ENCODE measurements around the gene FRAT2. TPM values are rescaled to one million over a fixed set of nuclear protein-coding genes. Genes with fewer than 3 reads are reported as not detected.

The FRAT2 gene
- total RNA-seq, 2 experiments from 2014 or later, result 27.0 to 27.6 TPM

- TF ChIP-seq CTCF (IDR thresholded peaks at IDR 0.05), result no peak
- DNase-seq, result no peak
- H3K9me3 ChIP-seq (ENCODE audit: control insufficient read depth in 1 of 2, insufficient read depth in 1 of 2, low read length in 2 of 2), result no peaks in the 10 kb centered on the region
- H3K4me3 ChIP-seq (ENCODE audit: low read length), result no peak overlapping the region
- Mint-ChIP-seq H3K4me3 (peak overlapping the region; percentile 91), H3K9me3 (no peaks in the 10 kb centered on the region), H3K36me3 (ENCODE audit: low read depth) (peaks cover 18% of the 10 kb centered on the region), H3K4me1 (ENCODE audit: low read depth) (peaks cover 27% of the 10 kb centered on the region), H3K27ac (peak overlapping the region; percentile 89), H3K27me3 (peaks cover 3% of the 10 kb centered on the region)
- no peak for ATAC-seq (ENCODE audit: poor library complexity)
- H3K27ac ChIP-seq (ENCODE audit: low read depth in 1 of 2, low read length in 2 of 2), result no peak overlapping the region
- peaks cover 22% of the 10 kb centered on the region for H3K4me1 ChIP-seq (ENCODE audit: insufficient read depth, low read length)
- ChIA-PET POLR2A (interaction anchor here (1.5 kb wide), 1 partner anchor 18 kb away, joined by 6 read pairs; the partner anchor contains the start of gene FRAT1), CTCF (no interaction called here)
- intact Hi-C loops (cut with DNase I, micrococcal nuclease), result loop anchor here in 1 of 2 experiments (5.0 kb wide), 3 partner anchors 160 to 505 kb away; partner anchors contain the start of genes LCOR, MMS19 and UBTD1
- H3K36me3 ChIP-seq (ENCODE audit: insufficient read depth, low read length), result no peaks in the 10 kb centered on the region
- H3K27me3 ChIP-seq (ENCODE audit: control insufficient read depth in 1 of 2, insufficient read depth in 2 of 2, low read length in 2 of 2), result no peaks in the 10 kb centered on the region
Measured at GRCh38 chr10:97336942-97337831, 2.7 kb upstream of the FRAT2 start.

- Histone ChIP-seq H3K4me1 (ENCODE audit: insufficient read depth, low read length) (peaks cover 29% of the 10 kb centered on the region), H3K27ac (ENCODE audit: low read depth in 1 of 2, low read length in 2 of 2) (no peak overlapping the region), H3K27me3 (ENCODE audit: control insufficient read depth in 1 of 2, insufficient read depth in 2 of 2, low read length in 2 of 2) (no peaks in the 10 kb centered on the region), H3K9me3 (ENCODE audit: control insufficient read depth in 1 of 2, insufficient read depth in 1 of 2, low read length in 2 of 2) (no peaks in the 10 kb centered on the region), H3K4me3 (ENCODE audit: low read length) (no peak overlapping the region), H3K36me3 (ENCODE audit: insufficient read depth, low read length) (no peaks in the 10 kb centered on the region)
- POLR2A ChIA-PET, result no interaction called here
- H3K9me3 Mint-ChIP-seq, result no peaks in the 10 kb centered on the region
- peak overlapping the region; percentile 89 for H3K27ac Mint-ChIP-seq
- H3K4me1 Mint-ChIP-seq (ENCODE audit: low read depth), result peaks cover 35% of the 10 kb centered on the region
- TF ChIP-seq CTCF (IDR thresholded peaks at IDR 0.05), result no peak
- no peak for DNase-seq
- peaks cover 3% of the 10 kb centered on the region for H3K27me3 Mint-ChIP-seq
- peak overlapping the region; percentile 91 for H3K4me3 Mint-ChIP-seq
- CTCF ChIA-PET, result no interaction called here
- intact Hi-C loops (cut with DNase I, micrococcal nuclease), result loop anchor here in 1 of 2 experiments (5.0 kb wide), 3 partner anchors 161 to 504 kb away; partner anchors contain the start of genes LCOR, MMS19 and UBTD1
- no peak for ATAC-seq (ENCODE audit: poor library complexity)
- peaks cover 23% of the 10 kb centered on the region for H3K36me3 Mint-ChIP-seq (ENCODE audit: low read depth)
Measured at GRCh38 chr10:97336446-97336845, 1.9 kb upstream of the FRAT2 start.

- Mint-ChIP-seq H3K9me3 (no peaks in the 10 kb centered on the region), H3K36me3 (ENCODE audit: low read depth) (peaks cover 27% of the 10 kb centered on the region), H3K27me3 (peaks cover 3% of the 10 kb centered on the region), H3K4me1 (ENCODE audit: low read depth) (peaks cover 39% of the 10 kb centered on the region), H3K4me3 (peak overlapping the region; percentile 91), H3K27ac (peak overlapping the region; percentile 89)
- no peak for TF ChIP-seq CTCF (IDR thresholded peaks at IDR 0.05)
- peaks cover 3% of the 10 kb centered on the region for H3K36me3 ChIP-seq (ENCODE audit: insufficient read depth, low read length)
- no peak overlapping the region for H3K4me3 ChIP-seq (ENCODE audit: low read length)
- peaks cover 33% of the 10 kb centered on the region for H3K4me1 ChIP-seq (ENCODE audit: insufficient read depth, low read length)
- no peaks in the 10 kb centered on the region for H3K27me3 ChIP-seq (ENCODE audit: control insufficient read depth in 1 of 2, insufficient read depth in 2 of 2, low read length in 2 of 2)
- ChIA-PET POLR2A (no interaction called here), CTCF (no interaction called here)
- ATAC-seq (ENCODE audit: poor library complexity) (no peak), DNase-seq (no peak)
- no peak overlapping the region for H3K27ac ChIP-seq (ENCODE audit: low read depth in 1 of 2, low read length in 2 of 2)
- H3K9me3 ChIP-seq (ENCODE audit: control insufficient read depth in 1 of 2, insufficient read depth in 1 of 2, low read length in 2 of 2), result no peaks in the 10 kb centered on the region
- intact Hi-C loops (cut with DNase I, micrococcal nuclease), result loop anchor here in 1 of 2 experiments (5.0 kb wide), 3 partner anchors 161 to 504 kb away; partner anchors contain the start of genes LCOR, MMS19 and UBTD1
Measured at GRCh38 chr10:97336006-97336405, 1.5 kb upstream of the FRAT2 start.
